ENCODE results near the gene FAM120AOS. TPM values are rescaled to one million over a fixed set of nuclear protein-coding genes. Genes with fewer than 3 reads are reported as not detected.

FAM120AOS gene
- total RNA-seq, 2 experiments from 2014 or later = 47.1 to 55.7 TPM

DNA sequence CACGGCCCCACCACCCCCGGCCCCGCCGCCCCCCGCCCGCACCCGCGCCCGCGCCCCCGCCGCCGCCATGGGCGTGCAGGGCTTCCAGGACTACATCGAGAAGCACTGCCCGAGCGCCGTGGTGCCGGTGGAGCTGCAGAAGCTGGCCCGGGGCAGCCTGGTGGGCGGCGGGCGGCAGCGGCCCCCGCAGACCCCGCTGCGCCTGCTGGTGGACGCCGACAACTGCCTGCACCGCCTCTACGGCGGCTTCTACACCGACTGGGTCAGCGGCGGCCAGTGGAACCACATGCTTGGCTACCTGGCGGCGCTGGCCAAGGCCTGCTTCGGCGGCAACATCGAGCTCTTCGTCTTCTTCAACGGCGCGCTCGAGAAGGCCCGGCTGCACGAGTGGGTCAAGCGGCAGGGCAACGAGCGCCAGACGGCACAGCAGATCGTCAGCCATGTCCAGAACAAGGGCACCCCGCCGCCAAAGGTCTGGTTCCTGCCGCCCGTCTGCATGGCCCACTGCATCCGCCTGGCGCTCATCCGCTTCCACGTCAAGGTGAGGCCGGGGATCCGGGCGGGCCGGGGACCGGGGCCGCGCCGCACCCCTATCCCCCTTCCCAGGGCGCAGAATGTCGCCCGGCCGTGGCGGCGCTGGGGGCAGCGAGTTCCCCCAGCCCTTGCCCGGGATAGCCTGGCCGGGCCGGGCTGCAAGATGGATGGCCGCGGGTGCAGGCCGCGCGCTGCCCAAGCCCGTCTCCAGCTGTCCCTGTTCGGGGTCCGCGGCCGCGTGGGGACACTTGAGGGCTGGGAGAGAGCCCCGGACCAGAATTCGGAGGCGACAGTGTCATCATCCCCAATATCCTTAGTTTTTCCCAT lies 1.3 kb downstream of the FAM120AOS start:
- Histone ChIP-seq H2AFZ (ENCODE audit: low read length) (no peak overlapping the region), H3K27ac (ENCODE audit: low read depth, low read length, poor library complexity, severe bottlenecking) (peak overlapping the region; percentile 74), H3K4me3 (ENCODE audit: low read depth, low read length, poor library complexity, severe bottlenecking) (peak overlapping the region; percentile 83), H3K4me2 (ENCODE audit: low read length) (peak overlapping the region; percentile 73), H3K4me1 (ENCODE audit: insufficient read depth, low read length, poor library complexity, severe bottlenecking) (peaks cover 47% of the 10 kb centered on the region), H3K9me3 (ENCODE audit: low read length) (no peaks in the 10 kb centered on the region), H4K20me1 (ENCODE audit: insufficient read depth, low read length) (peaks cover 19% of the 10 kb centered on the region; the same call in 1 of the 2 replicates), H3K9me2 (ENCODE audit: insufficient read depth, low read length) (no peaks in the 10 kb centered on the region), H3K79me2 (ENCODE audit: insufficient read depth, low read depth, low read length) (peaks cover 77% of the 10 kb centered on the region), H3K36me3 (ENCODE audit: insufficient read depth, low read length) (peaks cover 70% of the 10 kb centered on the region)
- TF ChIP-seq CTCF (conservative IDR thresholded peaks at IDR 0.05; ENCODE audit: low read length) (no peak), EZH2phosphoT487 (IDR thresholded peaks at IDR 0.05; ENCODE audit: borderline replicate concordance, low read depth, low read length) (no peak)
- BruUV-seq (replicated peaks) = no TSS peak
- intact Hi-C loops (cut with micrococcal nuclease; ENCODE audit: unreplicated experiment) = loop anchor here (2.0 to 5.0 kb wide), 2 partner anchors 185 to 295 kb away; no protein-coding TSS in a partner anchor
- DNase-seq (ENCODE audit: low spot score) = peak; percentile 71
- POLR2A ChIA-PET = interaction anchor here (1.0 to 3.2 kb wide), 5 partner anchors 8 to 114 kb away, joined by 3 to 34 read pairs (median 4); no protein-coding TSS in a partner anchor
- CTCF ChIA-PET (ENCODE audit: unreplicated experiment) = no interaction called here

DNA sequence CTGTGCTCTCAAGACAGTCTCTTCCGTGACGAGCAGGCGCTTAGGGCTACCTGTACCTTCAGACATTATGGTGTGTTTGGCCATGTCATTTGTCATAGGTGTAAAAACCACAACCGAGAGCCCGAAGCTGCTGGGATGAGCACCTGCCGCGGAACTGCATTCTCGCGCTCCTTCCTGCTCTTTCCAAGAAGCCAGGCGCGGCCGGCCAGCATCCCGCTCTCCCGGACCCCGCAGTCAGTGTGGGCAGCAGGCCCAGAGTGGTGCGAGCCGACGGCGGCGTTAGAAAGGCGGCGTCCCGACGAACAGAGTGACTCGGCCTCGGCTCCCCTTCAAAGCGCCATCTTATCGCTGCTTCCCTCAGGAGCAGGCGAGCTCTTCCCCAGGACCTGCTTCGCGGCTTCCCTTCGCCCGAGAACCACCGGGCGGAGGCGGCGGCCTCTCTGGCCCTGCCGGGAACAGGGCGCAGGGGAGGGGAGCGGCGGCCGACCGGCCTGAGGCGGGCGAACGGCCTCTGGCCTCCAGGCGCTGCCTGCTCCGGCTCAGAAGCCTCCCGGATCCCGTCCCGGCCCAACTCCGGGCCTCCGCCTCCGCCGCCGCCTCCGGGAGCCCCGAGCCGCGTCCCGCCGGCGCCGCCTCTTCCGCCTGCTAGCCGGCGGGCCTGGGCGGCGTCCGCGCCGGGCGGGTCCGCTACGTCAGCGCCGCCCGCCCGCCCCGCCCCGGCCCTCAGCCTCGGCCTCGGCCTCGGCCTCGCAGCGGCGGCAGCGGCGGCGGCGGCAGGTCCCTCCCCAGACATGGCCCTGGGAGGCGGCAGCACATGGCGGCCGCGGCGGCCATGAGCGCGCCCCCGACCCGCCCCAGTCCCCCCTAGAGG lies 2.2 kb downstream of the FAM120AOS start, which contains the start of gene FAM120A:
Gene FAM120A, plus strand, starts transcription at position 741 of the 871 bp plus-strand sequence. CDS start 231 bp downstream, outside the sequence.
- H3K4me2 ChIP-seq (ENCODE audit: low read length) = peak within 1 kb of the TSS; percentile 90
- H3K9me2 ChIP-seq (ENCODE audit: insufficient read depth, low read length) = no peaks in the 10 kb centered on the region
- H3K79me2 ChIP-seq (ENCODE audit: insufficient read depth, low read depth, low read length) = peaks cover 68% of the 10 kb centered on the region
- peaks cover 16% of the 10 kb centered on the region; the same call in 1 of the 2 replicates for H4K20me1 ChIP-seq (ENCODE audit: insufficient read depth, low read length)
- intact Hi-C loops (cut with micrococcal nuclease; ENCODE audit: unreplicated experiment) = loop anchor here (5.0 kb wide), 1 partner anchor 294 kb away; no protein-coding TSS in a partner anchor
- H3K4me3 ChIP-seq (ENCODE audit: low read depth, low read length, poor library complexity, severe bottlenecking) = peak within 1 kb of the TSS; percentile 91
- peak; percentile 83 for DNase-seq (ENCODE audit: low spot score)
- ChIA-PET CTCF (ENCODE audit: unreplicated experiment) (no interaction called here), POLR2A (interaction anchor here (1.0 to 1.7 kb wide), 3 partner anchors 9 to 115 kb away, joined by 3 to 4 read pairs (median 3); no protein-coding TSS in a partner anchor)
- peak within 1 kb of the TSS; percentile 30; the same call in 1 of the 2 replicates for H2AFZ ChIP-seq (ENCODE audit: low read length)
- BruUV-seq (replicated peaks) = no TSS peak
- no peaks in the 10 kb centered on the region for H3K9me3 ChIP-seq (ENCODE audit: low read length)
- H3K4me1 ChIP-seq (ENCODE audit: insufficient read depth, low read length, poor library complexity, severe bottlenecking) = peaks cover 38% of the 10 kb centered on the region
- peak within 1 kb of the TSS; percentile 74 for H3K27ac ChIP-seq (ENCODE audit: low read depth, low read length, poor library complexity, severe bottlenecking)
- H3K36me3 ChIP-seq (ENCODE audit: insufficient read depth, low read length) = peaks cover 70% of the 10 kb centered on the region
- TF ChIP-seq CTCF (conservative IDR thresholded peaks at IDR 0.05; ENCODE audit: low read length) (no peak), EZH2phosphoT487 (IDR thresholded peaks at IDR 0.05; ENCODE audit: borderline replicate concordance, low read depth, low read length) (no peak)
